Fibroblast of skin of left biceps (primary cell): ENCODE results near the gene SH3BP1.
"Not testable (repeated sequence)": the region's sequence is repeated elsewhere in the genome, so short reads cannot be mapped to it uniquely, and the experiment has no call there.

ENCODE experiments used
- DNase-seq, 2 experiments: peaks; one replicate each; pipeline ENCODE4 v3.0.0-alpha.2; 2013; ENCODE audit warnings: low read depth in 2 of 2

The SH3BP1 gene, protein sequence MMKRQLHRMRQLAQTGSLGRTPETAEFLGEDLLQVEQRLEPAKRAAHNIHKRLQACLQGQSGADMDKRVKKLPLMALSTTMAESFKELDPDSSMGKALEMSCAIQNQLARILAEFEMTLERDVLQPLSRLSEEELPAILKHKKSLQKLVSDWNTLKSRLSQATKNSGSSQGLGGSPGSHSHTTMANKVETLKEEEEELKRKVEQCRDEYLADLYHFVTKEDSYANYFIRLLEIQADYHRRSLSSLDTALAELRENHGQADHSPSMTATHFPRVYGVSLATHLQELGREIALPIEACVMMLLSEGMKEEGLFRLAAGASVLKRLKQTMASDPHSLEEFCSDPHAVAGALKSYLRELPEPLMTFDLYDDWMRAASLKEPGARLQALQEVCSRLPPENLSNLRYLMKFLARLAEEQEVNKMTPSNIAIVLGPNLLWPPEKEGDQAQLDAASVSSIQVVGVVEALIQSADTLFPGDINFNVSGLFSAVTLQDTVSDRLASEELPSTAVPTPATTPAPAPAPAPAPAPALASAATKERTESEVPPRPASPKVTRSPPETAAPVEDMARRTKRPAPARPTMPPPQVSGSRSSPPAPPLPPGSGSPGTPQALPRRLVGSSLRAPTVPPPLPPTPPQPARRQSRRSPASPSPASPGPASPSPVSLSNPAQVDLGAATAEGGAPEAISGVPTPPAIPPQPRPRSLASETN

DNA sequence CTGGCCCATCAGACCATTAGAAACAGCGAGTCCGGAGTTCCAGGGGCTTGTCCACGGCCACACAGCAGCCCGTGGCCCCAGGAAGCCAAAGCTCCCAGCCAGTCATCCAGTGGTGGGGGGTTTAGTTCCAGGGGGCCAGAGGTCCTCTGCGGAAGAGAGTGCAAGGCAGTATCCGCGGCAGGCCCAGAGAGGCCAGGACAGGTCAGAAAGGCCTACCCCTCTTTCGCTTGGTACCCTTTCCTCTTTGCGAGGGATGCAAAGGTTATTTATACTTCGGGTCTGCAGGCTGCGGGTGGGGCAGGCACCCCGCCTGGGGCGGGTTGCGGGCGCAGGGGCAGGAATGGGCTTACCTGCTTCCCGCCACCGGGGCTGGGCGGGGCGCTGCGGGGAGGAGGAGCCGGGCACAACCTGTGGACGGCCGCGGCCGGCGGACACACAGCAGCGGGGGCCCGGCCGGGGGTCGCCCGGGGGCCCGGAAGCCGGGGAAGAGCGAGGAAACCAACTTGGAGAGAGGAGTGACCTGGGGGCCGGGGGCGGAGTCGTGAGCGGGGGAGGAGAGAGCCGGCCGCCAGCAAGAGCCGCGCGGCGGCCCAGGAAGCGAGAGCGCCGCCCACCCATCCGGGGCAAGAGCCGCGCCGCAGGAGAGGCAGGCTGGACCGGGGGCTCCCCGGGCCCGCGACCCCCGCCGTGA lies at the start of gene SH3BP1:
Gene SH3BP1, plus strand, starts transcription at position 600 of the 691 bp plus-strand sequence. CDS start 119 bp downstream, outside the sequence.
- DNase-seq: no peak

GRCh38 chr22:37591081-37591480 lies 48.4 kb upstream of the SH3BP1 start:
- not testable (repeated sequence) for DNase-seq

GRCh38 chr22:37591823-37592404 lies 47.6 kb upstream of the SH3BP1 start:
- no peak for DNase-seq

GRCh38 chr22:37594237-37594636 lies 45.2 kb upstream of the SH3BP1 start:
- DNase-seq: no peak

- no peak for DNase-seq
Measured at GRCh38 chr22:37599153-37599552, 40.3 kb upstream of the SH3BP1 start.

DNA sequence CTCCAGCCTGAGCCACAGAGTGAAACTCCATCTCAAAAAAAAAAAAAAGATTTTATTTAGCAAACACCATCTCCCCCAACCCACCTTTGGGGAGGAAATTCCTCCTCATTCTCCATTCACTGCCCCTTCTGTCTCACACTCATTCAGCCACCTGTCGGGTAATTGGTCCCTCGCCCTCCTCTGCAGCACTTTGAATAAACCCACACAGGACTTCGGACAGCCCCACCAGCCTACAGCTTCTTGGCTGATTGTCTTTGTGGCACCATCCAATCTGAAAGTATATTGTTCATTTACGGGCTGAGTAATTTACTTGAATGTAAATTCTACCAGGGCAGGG lies 38.3 kb upstream of the SH3BP1 start:
- no peak for DNase-seq

GRCh38 chr22:37601540-37602442 lies 37.7 kb upstream of the SH3BP1 start:
- no peak for DNase-seq

GRCh38 chr22:37602546-37603277 lies 36.8 kb upstream of the SH3BP1 start:
- not testable (repeated sequence) for DNase-seq

- no peak for DNase-seq
Measured at GRCh38 chr22:37604074-37604473, 35.4 kb upstream of the SH3BP1 start.

DNA sequence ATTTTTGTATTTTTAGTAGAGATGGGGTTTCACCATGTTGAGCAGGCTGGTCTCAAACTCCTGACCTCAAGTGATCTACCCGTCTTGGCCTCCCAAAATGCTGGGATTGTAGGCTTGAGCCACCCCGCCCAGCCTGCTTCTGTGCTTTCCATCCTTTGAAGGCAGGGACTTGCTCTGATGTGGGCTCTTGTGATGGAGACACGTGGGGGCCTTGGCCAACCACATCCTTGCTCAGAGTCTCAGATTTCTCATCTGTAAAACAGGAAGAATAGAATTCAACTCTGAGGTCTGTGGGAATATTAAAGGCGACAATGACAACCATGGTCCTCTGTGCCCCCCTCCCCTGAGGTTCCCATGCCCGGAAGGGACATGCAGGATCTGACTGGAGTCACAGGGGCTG lies 34.6 kb upstream of the SH3BP1 start:
- no peak for DNase-seq

GRCh38 chr22:37607010-37607934 lies 32.2 kb upstream of the SH3BP1 start:
- DNase-seq: no peak

DNA sequence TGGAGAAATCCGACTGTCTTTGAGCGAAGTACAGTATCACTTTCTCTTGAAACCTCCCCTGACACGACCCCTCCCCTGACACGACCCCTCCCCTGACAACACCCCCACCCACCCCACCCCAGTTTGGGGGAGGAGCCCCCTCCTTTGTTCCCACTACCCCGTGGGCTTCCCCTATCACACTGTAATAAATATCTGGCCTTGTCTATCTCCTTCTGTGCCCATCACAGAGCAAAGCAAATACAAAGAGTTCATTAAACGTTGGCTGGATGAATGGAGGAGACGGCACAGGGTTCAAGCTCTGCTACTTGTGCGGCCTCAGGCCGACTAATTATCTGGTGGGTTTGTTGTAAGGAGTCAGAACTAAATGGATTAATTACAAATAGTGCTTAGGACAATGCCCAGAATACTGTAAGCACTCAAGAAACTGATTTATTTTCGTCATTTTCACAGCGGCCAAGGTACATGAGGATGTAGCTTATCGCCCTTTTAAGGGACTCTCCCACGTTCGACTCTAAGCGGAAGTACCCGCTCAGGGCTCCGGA lies 31.5 kb upstream of the SH3BP1 start:
- no peak for DNase-seq

DNA sequence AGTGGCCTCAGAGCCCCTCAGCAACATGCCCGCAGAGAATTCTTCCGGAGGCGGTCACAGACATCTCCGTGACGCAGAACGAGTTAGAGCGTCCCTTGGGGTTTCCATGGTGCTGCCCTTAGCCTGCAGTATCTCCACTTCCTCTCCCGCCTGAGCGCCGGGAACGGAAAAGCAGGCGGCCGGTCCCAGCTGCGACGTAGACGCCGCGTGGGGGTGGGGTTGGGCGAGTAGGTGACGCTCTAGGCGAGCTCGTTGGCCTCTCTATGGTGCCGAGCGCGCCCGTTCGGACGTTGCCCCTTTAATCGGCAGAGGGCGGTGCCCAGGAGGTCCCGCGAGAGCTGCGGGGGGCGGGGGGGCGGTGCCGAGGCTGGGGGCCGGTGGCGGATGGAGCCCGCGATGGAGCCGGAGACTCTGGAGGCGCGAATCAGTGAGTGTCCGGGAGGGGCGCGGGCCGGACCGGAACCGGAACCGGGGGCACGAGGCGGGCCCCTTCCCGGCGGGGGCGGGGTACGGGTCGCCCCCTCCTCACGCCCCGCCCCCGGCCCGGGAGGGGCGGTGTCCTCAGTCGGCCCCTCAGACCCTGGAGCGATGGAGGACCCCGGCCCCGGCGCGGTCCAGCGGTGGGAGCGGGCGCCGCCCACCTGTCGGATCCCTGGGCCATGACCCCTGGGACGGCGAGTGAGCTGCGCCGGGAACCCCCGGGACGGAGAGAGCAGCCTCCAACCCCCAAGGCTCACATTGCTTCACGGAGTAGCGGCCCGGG lies 30.8 kb upstream of the SH3BP1 start, which contains the start of gene GGA1:
Gene GGA1, plus strand, starts transcription at position 358 of the 763 bp plus-strand sequence. Its CDS starts 27 bp downstream, at position 385.
- DNase-seq: peak; percentile 94 to 95

GRCh38 chr22:37609240-37610152 lies 30.0 kb upstream of the SH3BP1 start:
- no peak for DNase-seq

GRCh38 chr22:37610153-37610475 lies 29.4 kb upstream of the SH3BP1 start:
- not testable (repeated sequence) for DNase-seq

GRCh38 chr22:37610480-37611129 lies 28.9 kb upstream of the SH3BP1 start:
- no peak for DNase-seq

DNA sequence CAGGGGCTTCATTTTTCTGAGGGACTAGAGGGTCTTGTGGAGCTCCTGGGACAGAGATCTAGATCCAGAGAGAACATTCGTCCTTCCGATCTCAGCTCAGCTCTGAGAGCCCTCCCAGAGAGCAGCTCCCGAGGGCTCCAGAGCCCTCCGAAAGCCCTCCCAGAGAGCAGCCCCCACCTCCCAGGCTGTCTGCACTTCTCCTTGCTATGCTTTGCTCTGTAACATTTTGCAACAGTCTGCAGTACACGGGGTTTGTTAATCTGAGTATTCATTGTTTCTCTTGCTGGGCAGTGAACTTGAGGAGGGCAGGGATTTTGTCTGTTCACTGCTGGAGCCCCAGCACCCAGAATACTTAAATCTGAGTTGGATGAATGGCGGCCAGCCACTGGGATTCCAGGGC lies 28.3 kb upstream of the SH3BP1 start:
- DNase-seq: no peak
